Smooth muscle cell (in vitro differentiated cells): Measurements from ENCODE around the gene ULK4. TPM values are rescaled to one million over a fixed set of nuclear protein-coding genes. Genes with fewer than 3 reads are reported as not detected.

Experiments
- DNase-seq: peaks from one replicate; lab custom pipeline; 2025; ENCODE audit not compliant: unreplicated experiment; lab: John Stamatoyannopoulos, UW
- H2AFZ ChIP-seq: fragments of 200-600 bp; sonication (generic); 2 replicates; pipeline ENCODE4 v1.6.0; 2016; ENCODE audit warnings: antibody characterized with exemption, low read depth, mild to moderate bottlenecking
- H3F3A ChIP-seq: fragments of 200-600 bp; sonication (generic); 2 replicates; pipeline ENCODE4 v1.6.0; 2017; ENCODE audit warnings: antibody characterized with exemption, low read depth
- H3K27ac ChIP-seq: fragments of 200-600 bp; sonication (generic); 2 replicates; pipeline ENCODE4 v1.5.1; 2016; ENCODE audit warnings: low read depth, mild to moderate bottlenecking
- H3K27me3 ChIP-seq: fragments of 200-600 bp; sonication (generic); 2 replicates; pipeline ENCODE4 v1.6.1; 2016; ENCODE audit warnings: low read depth, mild to moderate bottlenecking
- H3K36me3 ChIP-seq: fragments of 200-600 bp; sonication (generic); 2 replicates; pipeline ENCODE4 v1.5.1; 2016; ENCODE audit warnings: low read depth
- H3K4me1 ChIP-seq: fragments of 200-600 bp; sonication (generic); 2 replicates; pipeline ENCODE4 v1.5.1; 2016; ENCODE audit warnings: low read depth
- H3K4me2 ChIP-seq: fragments of 200-600 bp; sonication (generic); 2 replicates; pipeline ENCODE4 v1.6.0; 2016; ENCODE audit warnings: mild to moderate bottlenecking
- H3K4me3 ChIP-seq: fragments of 200-600 bp; sonication (generic); 2 replicates; pipeline ENCODE4 v1.5.1; 2016; ENCODE audit warnings: mild to moderate bottlenecking
- H3K79me2 ChIP-seq: fragments of 200-600 bp; sonication (generic); 2 replicates; pipeline ENCODE4 v1.6.0; 2016; ENCODE audit warnings: low read depth, mild to moderate bottlenecking
- H3K9ac ChIP-seq: fragments of 200-600 bp; sonication (generic); 2 replicates; pipeline ENCODE4 v1.6.0; 2016; ENCODE audit warnings: low read depth
- H3K9me3 ChIP-seq: fragments of 200-600 bp; sonication (generic); replicated peaks from 2 replicates; pipeline ENCODE4 v1.5.1; 2016; ENCODE audit warnings: low read depth
- H4K20me1 ChIP-seq: fragments of 200-600 bp; sonication (generic); 2 replicates; pipeline ENCODE4 v1.6.0; 2016; ENCODE audit warnings: low read depth
- WGBS: methylation state at CpG from one replicate; pipeline ENCODE4 v1.1.7; 2016; ENCODE audit warnings: low lambda C conversion rate; 5-methylcytosine and 5-hydroxymethylcytosine counted together
- polyA plus RNA-seq: library from polyadenylated mRNA; unstranded; fragments of >200 nt; fragmentation: Nextera tagmentation; extraction: Ambion mirVana; gene quantifications from 2 replicates; pipeline ENCODE4 v1.2.1, GENCODE V29; 2016
- total RNA-seq: library from RNA; depleted of rRNA; stranded (reverse); fragments of >200 nt; gene quantifications from 2 replicates; pipeline ENCODE4 v1.2.3, GENCODE V29; 2014
- TF ChIP-seq, protein P1 (sequence below): fragments of 200-600 bp; sonication (generic); IDR thresholded peaks from 2 replicates; pipeline ENCODE4 v1.5.1; 2017; ENCODE audit warnings: borderline replicate concordance, mild to moderate bottlenecking, antibody characterized with exemption; ENCODE audit not compliant: insufficient read depth, poor library complexity, severe bottlenecking

ULK4 gene
- total and polyA plus RNA-seq, 2 experiments from 2014 or later = 4.3 to 14.2 TPM

DNA sequence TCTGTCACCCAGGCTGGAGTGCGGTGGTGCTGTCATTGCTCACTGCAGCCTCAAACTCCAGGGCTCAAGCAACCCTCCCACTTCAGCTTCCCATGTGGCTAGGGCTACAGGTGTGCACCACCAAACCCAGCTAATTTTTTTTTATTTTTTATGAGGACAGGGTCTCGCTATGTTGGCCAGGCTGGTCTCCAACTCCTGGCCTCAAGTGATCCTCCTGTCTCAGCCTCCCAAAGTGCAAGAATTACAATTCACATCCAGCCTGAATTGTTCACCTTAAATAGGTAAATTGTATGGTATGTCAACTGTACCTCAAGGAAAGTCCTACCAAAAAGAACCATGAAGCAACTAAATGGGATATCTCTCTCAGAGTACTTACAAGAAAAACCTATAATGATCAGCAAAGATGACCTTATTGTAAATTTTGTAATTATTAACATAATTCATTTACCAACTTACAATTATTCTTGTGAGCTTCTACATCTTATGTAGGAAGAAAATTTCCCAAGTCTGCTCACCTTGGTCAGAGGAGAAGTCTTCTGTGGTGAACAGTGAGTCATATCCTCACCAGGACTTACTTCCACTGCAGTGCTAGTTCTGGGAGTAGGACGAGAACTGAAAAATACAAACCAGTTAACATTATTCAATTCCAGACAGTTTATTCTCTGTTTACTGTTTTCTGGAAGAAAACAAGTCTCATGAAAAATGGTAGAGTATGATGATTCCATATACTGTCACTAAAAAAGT, 54.4 kb downstream of the ULK4 start:
- Histone ChIP-seq H3K4me2 (no peak overlapping the region), H3F3A (no peaks in the 10 kb centered on the region), H3K9me3 (no peaks in the 10 kb centered on the region), H3K27ac (no peak overlapping the region), H3K4me3 (no peak overlapping the region), H3K36me3 (no peaks in the 10 kb centered on the region), H2AFZ (no peak overlapping the region), H3K27me3 (no peaks in the 10 kb centered on the region), H3K9ac (no peak overlapping the region), H3K79me2 (no peaks in the 10 kb centered on the region), H4K20me1 (no peaks in the 10 kb centered on the region), H3K4me1 (no peaks in the 10 kb centered on the region)
- TF ChIP-seq, protein P1, sequence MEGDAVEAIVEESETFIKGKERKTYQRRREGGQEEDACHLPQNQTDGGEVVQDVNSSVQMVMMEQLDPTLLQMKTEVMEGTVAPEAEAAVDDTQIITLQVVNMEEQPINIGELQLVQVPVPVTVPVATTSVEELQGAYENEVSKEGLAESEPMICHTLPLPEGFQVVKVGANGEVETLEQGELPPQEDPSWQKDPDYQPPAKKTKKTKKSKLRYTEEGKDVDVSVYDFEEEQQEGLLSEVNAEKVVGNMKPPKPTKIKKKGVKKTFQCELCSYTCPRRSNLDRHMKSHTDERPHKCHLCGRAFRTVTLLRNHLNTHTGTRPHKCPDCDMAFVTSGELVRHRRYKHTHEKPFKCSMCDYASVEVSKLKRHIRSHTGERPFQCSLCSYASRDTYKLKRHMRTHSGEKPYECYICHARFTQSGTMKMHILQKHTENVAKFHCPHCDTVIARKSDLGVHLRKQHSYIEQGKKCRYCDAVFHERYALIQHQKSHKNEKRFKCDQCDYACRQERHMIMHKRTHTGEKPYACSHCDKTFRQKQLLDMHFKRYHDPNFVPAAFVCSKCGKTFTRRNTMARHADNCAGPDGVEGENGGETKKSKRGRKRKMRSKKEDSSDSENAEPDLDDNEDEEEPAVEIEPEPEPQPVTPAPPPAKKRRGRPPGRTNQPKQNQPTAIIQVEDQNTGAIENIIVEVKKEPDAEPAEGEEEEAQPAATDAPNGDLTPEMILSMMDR = no peak
- WGBS = 89% methylated on average over 3 of the region's 3 CpGs
- no peak for DNase-seq

DNA sequence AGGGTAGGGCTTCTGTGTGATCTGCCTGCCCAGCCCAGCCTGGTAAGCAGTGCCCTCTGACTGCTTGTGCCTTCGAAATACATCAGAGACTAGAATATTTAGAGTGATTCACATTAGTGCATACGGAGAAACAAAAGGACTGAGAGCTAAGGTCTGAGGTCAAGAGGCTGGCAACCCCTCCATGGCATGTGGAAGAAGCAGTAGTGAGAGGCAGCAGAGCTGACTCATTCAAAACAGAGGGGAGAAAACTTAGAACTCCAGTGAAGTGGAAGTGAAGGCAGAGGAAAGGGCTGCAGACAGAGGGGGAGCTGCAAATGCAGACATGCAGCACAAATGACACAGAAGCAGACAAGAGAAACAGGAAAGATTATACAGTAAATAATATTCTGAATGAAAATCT, 61.6 kb downstream of the ULK4 start:
- no peaks in the 10 kb centered on the region for H3K27me3 ChIP-seq
- no peak overlapping the region for H2AFZ ChIP-seq
- no peaks in the 10 kb centered on the region for H3F3A ChIP-seq
- no peak overlapping the region for H3K27ac ChIP-seq
- no peaks in the 10 kb centered on the region for H3K9me3 ChIP-seq
- no peaks in the 10 kb centered on the region for H3K79me2 ChIP-seq
- WGBS = 57% methylated on average over 2 of the region's 2 CpGs
- no peak overlapping the region for H3K4me2 ChIP-seq
- TF ChIP-seq, protein P1 = no peak
- no peak overlapping the region for H3K9ac ChIP-seq
- no peaks in the 10 kb centered on the region for H3K36me3 ChIP-seq
- no peak for DNase-seq
- H4K20me1 ChIP-seq = no peaks in the 10 kb centered on the region
- no peak overlapping the region for H3K4me3 ChIP-seq
- H3K4me1 ChIP-seq = no peaks in the 10 kb centered on the region

GRCh38 chr3:41898631-41899030, 63.3 kb downstream of the ULK4 start:
- Histone ChIP-seq H3K4me2 (no peak overlapping the region), H3F3A (no peaks in the 10 kb centered on the region), H3K9me3 (no peaks in the 10 kb centered on the region), H3K4me1 (no peaks in the 10 kb centered on the region), H3K27me3 (no peaks in the 10 kb centered on the region), H4K20me1 (no peaks in the 10 kb centered on the region), H2AFZ (no peak overlapping the region), H3K9ac (no peak overlapping the region), H3K79me2 (no peaks in the 10 kb centered on the region), H3K4me3 (no peak overlapping the region), H3K36me3 (no peaks in the 10 kb centered on the region), H3K27ac (no peak overlapping the region)
- WGBS = 95% methylated on average over 2 of the region's 2 CpGs
- DNase-seq = no peak
- TF ChIP-seq, protein P1 = no peak

DNA sequence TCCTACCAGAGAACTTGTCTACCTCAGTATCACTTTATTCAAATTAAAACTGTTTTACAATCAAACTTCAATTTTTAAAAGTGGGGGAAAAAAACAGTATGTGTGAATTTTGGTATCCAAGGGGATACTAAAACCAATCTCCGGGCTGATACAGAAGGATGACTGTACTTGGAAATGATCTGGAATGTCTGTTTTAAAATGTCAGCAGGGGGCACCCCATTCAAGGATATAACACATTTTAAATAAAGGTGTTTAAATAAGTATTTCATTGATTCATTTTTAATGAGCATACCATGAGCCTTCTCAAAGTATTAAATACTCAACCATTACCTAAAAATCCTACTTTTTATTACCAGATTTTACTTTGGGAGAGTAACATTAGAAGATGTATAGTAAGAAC, 67.9 kb downstream of the ULK4 start:
- no peaks in the 10 kb centered on the region for H3K9me3 ChIP-seq
- 76% methylated on average over 1 of the region's 1 CpG for WGBS
- TF ChIP-seq, protein P1 = peak; percentile 62
- H3K36me3 ChIP-seq = peaks cover 5% of the 10 kb centered on the region
- no peak for DNase-seq
- no peaks in the 10 kb centered on the region for H3K27me3 ChIP-seq
- H3K9ac ChIP-seq = no peak overlapping the region
- peaks cover 3% of the 10 kb centered on the region for H3K4me1 ChIP-seq
- no peak overlapping the region for H3K4me3 ChIP-seq
- no peaks in the 10 kb centered on the region for H3K79me2 ChIP-seq
- H3F3A ChIP-seq = no peaks in the 10 kb centered on the region
- no peak overlapping the region for H3K4me2 ChIP-seq
- H2AFZ ChIP-seq = no peak overlapping the region
- no peaks in the 10 kb centered on the region for H4K20me1 ChIP-seq
- H3K27ac ChIP-seq = no peak overlapping the region
